HAP-1 (cell line): Measurements from ENCODE around the gene IFITM2.
"Not testable (repeated sequence)": the region's sequence is repeated elsewhere in the genome, so short reads cannot be mapped to it uniquely, and the experiment has no call there.

Source experiments
- DNase-seq, 2 experiments: peaks; one replicate each; pipeline ENCODE4 v3.0.0-alpha.2; 2016 to 2020; ENCODE audit warnings: low spot score in 2 of 2
- H3K27me3 ChIP-seq: fragments of 250-450 bp; sonication (Bioruptor Pico); 2 replicates; pipeline ENCODE4 v1.5.1; 2020; ENCODE audit warnings: low read depth, mild to moderate bottlenecking, moderate library complexity
- H3K36me3 ChIP-seq: fragments of 250-450 bp; sonication (Bioruptor Pico); replicated peaks from 2 replicates; pipeline ENCODE4 v1.5.1; 2020; ENCODE audit warnings: mild to moderate bottlenecking
- H3K4me1 ChIP-seq: fragments of 250-450 bp; sonication (Bioruptor Pico); 2 replicates; pipeline ENCODE4 v1.5.1; 2020; ENCODE audit warnings: mild to moderate bottlenecking
- H3K4me3 ChIP-seq: fragments of 250-450 bp; sonication (Bioruptor Pico); 2 replicates; pipeline ENCODE4 v1.5.1; 2020; ENCODE audit warnings: mild to moderate bottlenecking, moderate library complexity
- H3K9me3 ChIP-seq: fragments of 250-450 bp; sonication (Bioruptor Pico); 2 replicates; pipeline ENCODE4 v1.5.1; 2020; ENCODE audit warnings: mild to moderate bottlenecking, moderate library complexity
- in situ Hi-C: fragments of 300-500 bp; cut with MboI; formaldehyde crosslinking; loops from 3 replicates; pipeline ENCODE4 v1.14.3; 2020; ENCODE audit warnings: low sequenced_read_pairs, inconsistent platforms, mixed read lengths

IFITM2 gene

DNA sequence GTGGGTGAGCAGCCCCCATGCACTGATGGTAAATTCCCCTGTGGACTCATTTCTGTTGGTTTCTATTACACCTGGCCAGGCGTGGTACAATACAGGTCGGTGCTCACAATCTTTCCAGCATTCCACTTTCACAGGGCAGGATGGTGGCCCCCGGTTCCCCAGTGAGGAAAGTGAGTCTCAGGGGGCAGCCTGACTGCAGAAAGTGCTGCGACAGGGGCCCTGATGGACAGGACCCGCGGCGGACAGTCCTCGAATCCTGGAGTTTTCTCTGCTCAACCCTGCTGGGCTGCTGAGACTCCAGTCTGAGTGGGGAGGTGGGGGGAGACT lies 21.8 kb upstream of the IFITM2 start:
- Histone ChIP-seq H3K36me3 (no peaks in the 10 kb centered on the region), H3K4me1 (peaks cover 12% of the 10 kb centered on the region), H3K4me3 (no peak overlapping the region), H3K9me3 (no peaks in the 10 kb centered on the region), H3K27me3 (peaks cover 22% of the 10 kb centered on the region)
- in situ Hi-C loops, result no loop called here
- DNase-seq, result no peak

GRCh38 chr11:286977-287820 lies 20.4 kb upstream of the IFITM2 start:
- H3K9me3 ChIP-seq, in situ Hi-C loops, H3K36me3 ChIP-seq, H3K4me3 ChIP-seq, H3K27me3 ChIP-seq: not testable (repeated sequence)
- peaks cover 12% of the 10 kb centered on the region for H3K4me1 ChIP-seq
- DNase-seq, result peak in 1 of 2 experiments; percentile 4

- no peaks in the 10 kb centered on the region for H3K9me3 ChIP-seq
- in situ Hi-C loops, result no loop called here
- DNase-seq, result peak in 1 of 2 experiments; percentile 18
- H3K27me3 ChIP-seq, result peaks cover 2% of the 10 kb centered on the region; the same call in 1 of the 2 replicates
- H3K4me3 ChIP-seq, result peak overlapping the region; percentile 48
- peaks cover 12% of the 10 kb centered on the region for H3K4me1 ChIP-seq
- H3K36me3 ChIP-seq, result 0 out of 2 replicates have a peak, but pooled peaks cover 3% of the 10 kb centered on the region
Measured at GRCh38 chr11:287821-288477, 19.7 kb upstream of the IFITM2 start.

DNA sequence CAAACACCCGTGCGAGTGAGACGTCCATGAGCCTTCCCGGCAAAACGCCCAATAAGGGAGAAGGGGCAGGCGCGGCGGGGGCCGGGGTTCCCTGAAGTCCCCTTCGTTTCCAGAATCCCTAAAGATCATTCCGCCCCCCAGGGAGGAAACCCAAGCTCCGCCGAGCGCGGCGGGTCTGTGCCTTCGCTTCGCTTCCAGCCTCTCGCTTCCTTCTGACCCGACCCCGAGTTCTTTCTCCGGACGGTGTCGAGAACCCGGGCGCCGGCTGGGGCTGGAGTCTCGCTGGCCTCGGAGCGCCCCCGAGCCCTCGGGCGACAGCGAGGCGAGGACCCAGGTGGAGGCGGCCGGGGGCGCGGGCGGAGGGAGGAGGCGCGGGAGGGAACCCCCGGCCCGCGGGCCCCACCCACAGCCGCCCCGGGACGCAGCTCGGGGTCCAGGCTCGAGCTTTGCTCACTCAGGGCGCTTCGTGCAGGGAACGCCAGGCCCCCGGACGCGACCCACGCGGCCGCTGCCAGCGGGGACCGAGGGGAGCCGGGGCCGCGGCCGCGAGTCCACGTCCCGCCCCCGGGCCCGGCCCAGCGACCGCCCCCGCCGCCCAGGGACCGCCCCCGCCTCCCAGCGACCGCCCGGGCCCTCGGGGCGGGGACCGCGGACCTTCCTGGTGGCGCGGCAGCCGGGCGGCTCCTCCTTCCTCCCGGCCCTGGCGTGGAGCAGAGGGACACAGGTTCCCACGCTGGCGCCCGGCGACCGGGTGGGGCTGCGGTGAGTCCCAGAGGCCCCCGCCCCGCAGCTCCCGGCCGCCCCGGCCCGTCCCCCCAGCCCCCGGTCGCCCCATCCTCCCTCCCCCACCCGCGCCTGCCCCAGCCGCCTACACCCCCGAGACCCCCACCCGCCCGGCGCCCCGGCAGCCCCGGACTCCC lies 18.9 kb upstream of the IFITM2 start, which contains the start of gene PGGHG:
Gene PGGHG (plus strand): TSS at position 649 of the 920 bp plus-strand sequence. CDS start 691 bp downstream, outside the sequence.
- in situ Hi-C loops, result no loop called here
- DNase-seq, result peak; percentile 35 to 85

GRCh38 chr11:289398-289711 lies 18.3 kb upstream of the IFITM2 start:
- Histone ChIP-seq H3K36me3 (peaks cover 10% of the 10 kb centered on the region; the same call in 1 of the 2 replicates), H3K4me3 (peak overlapping the region; percentile 28), H3K27me3 (no peaks in the 10 kb centered on the region), H3K4me1 (peaks cover 12% of the 10 kb centered on the region), H3K9me3 (no peaks in the 10 kb centered on the region)
- in situ Hi-C loops, result no loop called here
- no peak for DNase-seq

More for the DNA sequence above, 18.9 kb upstream of the IFITM2 start, which contains the start of gene PGGHG:
- Histone ChIP-seq H3K4me1 (peaks cover 12% of the 10 kb centered on the region), H3K9me3 (no peaks in the 10 kb centered on the region), H3K4me3 (peak within 1 kb of the TSS; percentile 48), H3K36me3 (peaks cover 4% of the 10 kb centered on the region; the same call in 1 of the 2 replicates), H3K27me3 (no peaks in the 10 kb centered on the region)

DNA sequence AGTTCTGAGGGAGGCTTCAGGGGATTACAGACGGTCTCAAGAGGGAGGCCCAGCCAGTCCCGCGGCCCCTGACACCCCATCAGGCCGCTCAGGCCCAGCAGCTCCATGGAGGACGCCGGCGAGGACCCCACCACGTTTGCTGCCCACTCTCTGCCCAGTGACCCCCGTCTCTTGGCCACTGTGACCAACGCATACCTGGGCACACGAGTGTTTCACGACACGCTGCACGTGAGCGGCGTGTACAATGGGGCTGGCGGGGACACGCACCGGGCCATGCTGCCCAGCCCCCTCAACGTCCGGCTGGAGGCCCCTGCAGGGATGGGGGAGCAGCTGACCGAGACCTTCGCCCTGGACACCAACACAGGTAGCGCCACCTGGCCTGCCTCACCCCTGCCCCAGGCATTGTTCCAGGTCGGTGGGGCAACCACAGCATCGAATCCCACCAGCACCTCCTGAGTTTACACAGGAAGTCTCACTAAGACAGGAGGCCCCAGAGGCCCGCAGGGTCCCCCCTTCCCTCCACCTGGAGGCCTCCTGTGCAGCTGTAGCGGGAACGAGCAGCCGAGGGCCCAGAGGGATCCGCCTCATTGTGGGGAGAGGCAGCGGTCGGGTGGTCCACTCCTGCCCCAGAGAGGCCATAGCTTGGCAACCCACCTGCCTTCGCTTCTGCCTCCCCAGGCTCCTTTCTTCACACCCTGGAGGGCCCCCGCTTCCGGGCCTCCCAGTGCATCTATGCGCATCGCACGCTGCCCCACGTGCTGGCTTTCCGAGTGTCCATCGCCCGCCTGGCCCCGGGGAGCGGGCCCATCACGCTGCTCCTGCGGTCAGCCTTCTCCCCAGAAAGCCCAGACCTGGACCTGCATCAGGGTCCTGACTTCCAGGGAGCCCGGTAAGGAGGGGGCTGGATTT lies 17.6 kb upstream of the IFITM2 start:
- in situ Hi-C loops, result no loop called here
- Histone ChIP-seq H3K9me3 (no peaks in the 10 kb centered on the region), H3K4me3 (peak overlapping the region; percentile 28), H3K27me3 (no peaks in the 10 kb centered on the region), H3K36me3 (peaks cover 12% of the 10 kb centered on the region; the same call in 1 of the 2 replicates), H3K4me1 (peaks cover 12% of the 10 kb centered on the region)
- no peak for DNase-seq

- H3K4me1 ChIP-seq, result peaks cover 12% of the 10 kb centered on the region
- no peaks in the 10 kb centered on the region for H3K9me3 ChIP-seq
- in situ Hi-C loops, result no loop called here
- peaks cover 12% of the 10 kb centered on the region; the same call in 1 of the 2 replicates for H3K36me3 ChIP-seq
- no peak overlapping the region for H3K4me3 ChIP-seq
- H3K27me3 ChIP-seq, result no peaks in the 10 kb centered on the region
- no peak for DNase-seq
Measured at GRCh38 chr11:290621-291231, 16.9 kb upstream of the IFITM2 start.

DNA sequence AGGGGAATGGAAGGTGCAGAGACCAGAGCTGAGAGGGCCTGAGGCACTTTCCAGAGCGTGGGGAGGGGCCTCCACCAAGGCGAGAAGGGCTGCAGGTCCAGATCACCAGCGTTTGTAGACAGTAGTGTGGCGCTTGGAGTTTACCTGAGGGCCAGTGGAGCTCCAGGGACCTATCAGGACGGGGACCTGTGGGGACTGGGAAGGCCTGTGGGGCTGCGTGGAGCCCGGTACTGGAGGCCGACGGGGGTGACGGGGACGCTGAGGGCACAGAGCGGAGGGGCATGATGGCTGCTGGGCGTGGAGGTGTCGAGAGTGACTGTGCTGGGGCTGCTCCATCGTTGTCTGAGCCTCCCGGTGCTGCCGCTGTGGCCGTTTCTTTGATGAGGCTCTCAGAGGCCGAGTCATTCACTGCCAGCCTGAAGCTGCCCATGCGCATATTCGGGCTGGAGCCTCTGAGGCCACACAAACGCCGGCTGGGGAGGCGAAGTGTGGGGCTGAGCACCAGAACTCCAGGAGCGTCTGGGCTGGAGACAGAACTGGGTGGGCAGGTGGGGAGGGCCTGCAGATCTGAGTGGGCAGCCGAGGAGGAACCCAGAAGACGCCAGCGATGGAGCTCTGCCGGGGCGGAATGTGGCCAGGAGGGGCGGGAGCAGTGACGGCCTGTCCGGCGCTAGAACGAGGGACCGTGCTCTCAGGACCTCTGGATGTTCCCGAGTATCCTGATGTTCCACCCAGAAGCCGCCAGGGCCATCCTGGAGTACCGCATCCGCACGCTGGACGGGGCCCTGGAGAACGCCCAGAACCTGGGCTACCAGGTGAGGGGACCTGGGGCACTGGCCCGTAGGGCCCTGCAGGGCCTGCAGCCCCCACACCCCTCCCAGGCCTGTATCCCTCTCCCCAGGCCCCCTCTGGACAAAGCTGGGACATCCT lies 16.1 kb upstream of the IFITM2 start:
- Histone ChIP-seq H3K4me3 (no peak overlapping the region), H3K36me3 (peaks cover 12% of the 10 kb centered on the region; the same call in 1 of the 2 replicates), H3K4me1 (peaks cover 12% of the 10 kb centered on the region), H3K9me3 (no peaks in the 10 kb centered on the region), H3K27me3 (no peaks in the 10 kb centered on the region)
- no peak for DNase-seq
- in situ Hi-C loops, result no loop called here

- H3K4me3 ChIP-seq, result no peak overlapping the region
Measured at GRCh38 chr11:292211-293121, 15.2 kb upstream of the IFITM2 start.

DNA sequence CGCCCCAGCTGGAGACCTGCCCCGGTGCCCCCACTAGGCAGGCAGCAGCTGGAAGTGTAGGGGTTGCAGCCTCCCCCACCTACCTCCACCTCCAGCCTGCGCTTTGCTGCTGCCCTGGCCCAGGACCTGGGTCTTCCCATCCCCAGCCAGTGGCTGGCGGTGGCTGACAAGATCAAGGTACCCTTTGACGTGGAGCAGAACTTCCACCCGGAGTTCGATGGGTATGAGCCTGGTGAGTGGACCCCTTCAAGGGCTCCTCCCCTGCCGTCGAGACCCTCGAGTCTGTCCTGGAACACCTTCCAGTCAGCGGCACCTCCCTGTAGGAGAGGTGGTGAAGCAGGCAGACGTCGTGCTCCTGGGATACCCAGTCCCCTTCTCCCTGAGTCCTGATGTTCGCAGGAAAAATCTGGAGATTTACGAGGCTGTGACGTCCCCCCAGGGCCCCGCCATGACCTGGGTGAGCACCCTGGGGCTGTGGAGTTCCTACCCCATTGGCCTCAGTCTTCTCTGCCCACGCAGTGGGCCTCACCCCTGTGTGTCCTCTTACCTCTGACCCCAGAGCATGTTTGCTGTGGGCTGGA lies 14.3 kb upstream of the IFITM2 start:
- no peaks in the 10 kb centered on the region for H3K9me3 ChIP-seq
- no peak for DNase-seq
- no peak overlapping the region for H3K4me3 ChIP-seq
- in situ Hi-C loops, result no loop called here
- H3K4me1 ChIP-seq, result peaks cover 5% of the 10 kb centered on the region
- peaks cover 12% of the 10 kb centered on the region; the same call in 1 of the 2 replicates for H3K36me3 ChIP-seq
- H3K27me3 ChIP-seq, result no peaks in the 10 kb centered on the region

More at GRCh38 chr11:292211-293121, 15.2 kb upstream of the IFITM2 start:
- Histone ChIP-seq H3K27me3 (no peaks in the 10 kb centered on the region), H3K36me3 (peaks cover 12% of the 10 kb centered on the region; the same call in 1 of the 2 replicates), H3K4me1 (peaks cover 12% of the 10 kb centered on the region), H3K9me3 (no peaks in the 10 kb centered on the region)
- in situ Hi-C loops, result no loop called here
- DNase-seq, result no peak
